ENCODE measurements around the gene TULP1. TPM values are rescaled to one million over a fixed set of nuclear protein-coding genes. Genes with fewer than 3 reads are reported as not detected.

TULP1 gene
- total RNA-seq, 6 experiments from 2014 or later, result not detected

DNA sequence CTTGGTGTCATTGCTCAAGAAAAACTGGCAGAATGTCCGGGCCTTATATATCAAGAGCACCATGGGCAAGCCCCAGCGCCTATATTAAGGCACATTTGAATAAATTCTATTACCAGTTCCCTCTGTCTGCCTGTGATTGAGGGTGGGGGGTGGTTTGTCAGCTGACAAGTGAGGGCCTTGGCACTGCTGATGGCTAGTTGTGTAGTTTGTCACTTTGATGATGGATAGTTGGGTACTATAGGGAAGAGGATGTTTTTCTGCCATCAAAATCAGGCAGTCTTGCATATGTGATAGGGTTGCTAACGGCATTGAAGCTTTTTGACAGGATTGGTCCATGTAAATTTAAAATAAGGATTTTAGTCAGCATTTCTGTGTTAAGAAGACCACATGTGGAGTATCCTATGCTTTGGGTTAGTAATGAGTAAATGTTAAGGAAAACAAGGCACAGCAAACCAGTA is 42.0 kb downstream of the TULP1 start:
- DNase-seq, result no peak

DNA sequence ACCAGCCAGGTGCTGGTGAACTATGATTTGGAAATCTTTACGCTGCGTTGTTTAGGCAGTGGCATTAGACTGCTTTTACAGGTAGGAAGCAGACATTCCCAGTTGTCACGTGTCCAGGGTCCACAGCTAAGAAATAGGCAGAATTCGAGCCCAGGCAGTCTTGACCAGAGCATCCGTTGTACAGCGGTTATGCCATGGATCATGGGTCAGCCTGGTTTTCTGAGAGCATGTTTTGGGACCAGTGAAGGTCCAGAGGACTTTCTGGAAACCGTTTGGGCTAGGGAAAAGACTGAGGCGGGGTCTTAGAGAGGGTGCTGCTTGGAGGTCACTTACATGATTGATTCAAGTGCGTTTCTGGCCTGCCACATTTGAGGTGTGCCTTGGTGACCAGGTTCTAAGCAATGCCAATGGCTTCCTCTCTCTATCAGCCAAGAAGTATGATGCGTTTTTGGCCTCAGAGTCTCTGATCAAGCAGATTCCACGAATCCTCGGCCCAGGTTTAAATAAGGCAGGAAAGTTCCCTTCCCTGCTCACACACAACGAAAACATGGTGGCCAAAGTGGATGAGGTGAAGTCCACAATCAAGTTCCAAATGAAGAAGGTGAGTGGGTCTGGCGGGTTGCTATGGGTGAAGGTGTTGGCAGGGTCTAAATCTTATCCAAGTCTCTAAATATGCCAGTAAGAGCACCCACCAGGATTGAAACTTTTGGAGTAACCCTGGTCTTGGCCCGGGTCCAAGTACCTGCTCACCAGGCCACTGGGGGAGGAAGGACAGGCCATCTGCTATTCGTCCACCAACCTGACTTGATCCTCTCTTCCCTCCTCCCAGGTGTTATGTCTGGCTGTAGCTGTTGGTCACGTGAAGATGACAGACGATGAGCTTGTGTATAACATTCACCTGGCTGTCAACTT is 42.7 kb downstream of the TULP1 start:
- peaks cover 25% of the 10 kb centered on the region for H3K27me3 Mint-ChIP-seq (ENCODE audit: insufficient read depth)
- H3K4me1 Mint-ChIP-seq (ENCODE audit: low read depth), result peaks cover 40% of the 10 kb centered on the region
- H3K36me3 Mint-ChIP-seq (ENCODE audit: low read depth), result peaks cover 31% of the 10 kb centered on the region
- H3K4me3 Mint-ChIP-seq, result peak overlapping the region; percentile 98
- TF ChIP-seq, protein P1, sequence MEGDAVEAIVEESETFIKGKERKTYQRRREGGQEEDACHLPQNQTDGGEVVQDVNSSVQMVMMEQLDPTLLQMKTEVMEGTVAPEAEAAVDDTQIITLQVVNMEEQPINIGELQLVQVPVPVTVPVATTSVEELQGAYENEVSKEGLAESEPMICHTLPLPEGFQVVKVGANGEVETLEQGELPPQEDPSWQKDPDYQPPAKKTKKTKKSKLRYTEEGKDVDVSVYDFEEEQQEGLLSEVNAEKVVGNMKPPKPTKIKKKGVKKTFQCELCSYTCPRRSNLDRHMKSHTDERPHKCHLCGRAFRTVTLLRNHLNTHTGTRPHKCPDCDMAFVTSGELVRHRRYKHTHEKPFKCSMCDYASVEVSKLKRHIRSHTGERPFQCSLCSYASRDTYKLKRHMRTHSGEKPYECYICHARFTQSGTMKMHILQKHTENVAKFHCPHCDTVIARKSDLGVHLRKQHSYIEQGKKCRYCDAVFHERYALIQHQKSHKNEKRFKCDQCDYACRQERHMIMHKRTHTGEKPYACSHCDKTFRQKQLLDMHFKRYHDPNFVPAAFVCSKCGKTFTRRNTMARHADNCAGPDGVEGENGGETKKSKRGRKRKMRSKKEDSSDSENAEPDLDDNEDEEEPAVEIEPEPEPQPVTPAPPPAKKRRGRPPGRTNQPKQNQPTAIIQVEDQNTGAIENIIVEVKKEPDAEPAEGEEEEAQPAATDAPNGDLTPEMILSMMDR (IDR thresholded peaks at IDR 0.05), result no peak
- H3K9me3 Mint-ChIP-seq, result peaks cover 7% of the 10 kb centered on the region
- peak overlapping the region; percentile 97 for H3K27ac Mint-ChIP-seq
- DNase-seq, result no peak

More for the DNA sequence above, 42.0 kb downstream of the TULP1 start:
- Mint-ChIP-seq H3K27me3 (ENCODE audit: insufficient read depth) (peaks cover 28% of the 10 kb centered on the region), H3K9me3 (peaks cover 7% of the 10 kb centered on the region), H3K36me3 (ENCODE audit: low read depth) (peaks cover 31% of the 10 kb centered on the region), H3K4me1 (ENCODE audit: low read depth) (peaks cover 40% of the 10 kb centered on the region), H3K4me3 (peak overlapping the region; percentile 98), H3K27ac (peak overlapping the region; percentile 97)
- TF ChIP-seq, protein P1 (IDR thresholded peaks at IDR 0.05), result no peak

DNA sequence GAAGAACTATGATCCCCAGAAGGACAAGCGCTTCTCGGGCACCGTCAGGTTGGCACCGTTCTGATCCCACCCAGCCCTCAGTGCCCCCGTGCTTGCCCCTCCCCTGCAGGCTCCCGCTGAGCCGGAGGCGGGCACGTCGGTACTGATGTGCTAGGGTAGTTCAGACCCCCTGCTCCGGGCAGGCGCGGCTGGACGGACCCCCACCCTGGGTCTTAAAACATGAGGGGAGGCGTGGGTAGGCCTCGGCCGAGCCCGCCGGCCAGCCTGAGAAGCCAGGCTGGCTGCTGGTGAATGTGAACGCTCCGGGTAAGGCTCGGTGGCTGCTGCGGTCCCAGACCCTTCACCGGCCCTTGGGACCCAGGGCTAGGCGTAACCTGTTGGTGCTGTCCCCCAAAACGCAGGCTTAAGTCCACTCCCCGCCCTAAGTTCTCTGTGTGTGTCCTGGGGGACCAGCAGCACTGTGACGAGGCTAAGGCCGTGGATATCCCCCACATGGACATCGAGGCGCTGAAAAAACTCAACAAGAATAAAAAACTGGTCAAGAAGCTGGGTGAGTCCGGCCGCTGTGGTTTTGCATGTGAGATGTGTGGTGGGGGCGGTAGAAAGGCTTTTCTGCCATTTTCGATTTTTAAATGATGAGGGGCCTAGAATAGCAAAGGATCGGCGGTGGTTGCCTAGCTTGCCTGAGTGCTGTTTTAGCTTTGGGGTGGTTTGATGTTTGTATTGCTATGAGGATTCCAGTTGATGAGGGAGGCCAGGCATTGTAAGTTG is 43.5 kb downstream of the TULP1 start:
- TF ChIP-seq, protein P1 (IDR thresholded peaks at IDR 0.05), result no peak
- peaks cover 19% of the 10 kb centered on the region for H3K27me3 Mint-ChIP-seq (ENCODE audit: insufficient read depth)
- peak overlapping the region; percentile 98 for H3K4me3 Mint-ChIP-seq
- peaks cover 40% of the 10 kb centered on the region for H3K4me1 Mint-ChIP-seq (ENCODE audit: low read depth)
- H3K36me3 Mint-ChIP-seq (ENCODE audit: low read depth), result peaks cover 31% of the 10 kb centered on the region
- no peak for DNase-seq
- peak overlapping the region; percentile 97 for H3K27ac Mint-ChIP-seq
- peaks cover 7% of the 10 kb centered on the region for H3K9me3 Mint-ChIP-seq

DNA sequence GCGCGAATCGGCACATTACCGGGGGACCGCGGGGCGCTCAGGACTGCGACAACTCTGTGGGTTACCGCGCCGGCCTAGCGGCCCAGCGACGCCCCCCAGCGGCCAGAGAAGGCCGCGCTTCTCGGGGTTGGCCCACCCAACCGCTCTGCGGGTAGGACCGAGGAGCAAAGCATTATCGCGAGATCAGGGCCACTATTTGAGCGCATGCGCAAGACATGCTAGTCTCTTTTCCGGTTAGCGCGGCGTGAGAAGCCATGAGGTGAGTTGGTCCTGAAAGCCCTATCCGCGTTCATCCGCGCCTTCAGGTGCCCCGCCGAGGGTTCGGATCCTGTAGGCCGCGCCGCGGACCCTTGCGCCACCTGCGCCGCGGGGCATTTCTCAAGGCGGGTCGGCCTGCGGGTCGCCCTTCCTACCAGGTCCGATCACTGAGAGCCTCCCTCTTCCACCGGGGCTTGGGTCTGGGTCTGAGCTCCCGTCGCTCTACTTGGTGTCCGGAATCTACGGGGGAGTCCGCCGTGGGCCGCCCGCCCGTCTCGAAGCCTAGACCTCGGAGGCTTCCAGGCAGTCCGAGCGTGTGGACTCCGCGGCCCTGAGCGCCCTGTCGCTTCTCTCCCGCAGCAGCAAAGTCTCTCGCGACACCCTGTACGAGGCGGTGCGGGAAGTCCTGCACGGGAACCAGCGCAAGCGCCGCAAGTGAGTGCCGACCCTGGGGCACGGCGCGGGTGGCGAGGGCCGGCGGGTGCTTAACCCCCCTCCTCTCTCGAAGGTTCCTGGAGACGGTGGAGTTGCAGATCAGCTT is 44.3 kb downstream of the TULP1 start, which contains the start of gene RPL10A:
TSS of gene RPL10A (plus strand) at position 221 of the 799 bp plus-strand sequence. CDS start at position 255, 34 bp downstream.
- peak; percentile 95 for DNase-seq
- H3K4me1 Mint-ChIP-seq (ENCODE audit: low read depth), result peaks cover 40% of the 10 kb centered on the region
- H3K27ac Mint-ChIP-seq, result peak within 1 kb of the TSS; percentile 97
- peak within 1 kb of the TSS; percentile 98 for H3K4me3 Mint-ChIP-seq
- peaks cover 15% of the 10 kb centered on the region for H3K27me3 Mint-ChIP-seq (ENCODE audit: insufficient read depth)
- TF ChIP-seq, protein P1 (IDR thresholded peaks at IDR 0.05), result peak; percentile 98
- peaks cover 37% of the 10 kb centered on the region for H3K36me3 Mint-ChIP-seq (ENCODE audit: low read depth)
- peaks cover 7% of the 10 kb centered on the region for H3K9me3 Mint-ChIP-seq

DNA sequence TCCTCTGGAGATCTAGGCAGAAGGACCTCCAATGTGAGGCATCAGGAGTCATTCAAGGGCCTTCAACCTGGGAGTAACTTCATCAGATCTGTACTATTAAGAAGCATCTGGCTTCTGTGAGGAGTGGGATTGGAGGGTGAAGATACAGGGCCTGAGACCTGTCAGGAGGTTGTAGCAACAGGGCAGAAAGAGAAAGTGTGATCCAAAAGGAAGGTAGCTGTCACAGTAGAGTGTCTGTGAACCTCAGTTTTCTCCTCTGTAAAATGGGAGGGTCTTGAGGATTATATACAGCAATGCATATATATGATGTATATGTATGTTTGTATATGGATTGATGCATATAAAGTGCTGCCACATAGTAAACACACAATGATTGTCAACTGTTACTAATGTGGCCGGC is 47.0 kb downstream of the TULP1 start:
- peaks cover 28% of the 10 kb centered on the region for H3K36me3 Mint-ChIP-seq (ENCODE audit: low read depth)
- H3K27ac Mint-ChIP-seq, result no peak overlapping the region
- peaks cover 7% of the 10 kb centered on the region for H3K9me3 Mint-ChIP-seq
- no peak for DNase-seq
- peaks cover 21% of the 10 kb centered on the region for H3K4me1 Mint-ChIP-seq (ENCODE audit: low read depth)
- no peak overlapping the region for H3K4me3 Mint-ChIP-seq
- peaks cover 12% of the 10 kb centered on the region for H3K27me3 Mint-ChIP-seq (ENCODE audit: insufficient read depth)
- TF ChIP-seq, protein P1 (IDR thresholded peaks at IDR 0.05), result no peak
